NCI-H1436 (cell line): Measurements from ENCODE around the gene SEC16A.

Experiments used
- DNase-seq: peaks from one replicate; lab custom pipeline; 2025; lab: John Stamatoyannopoulos, UW

Gene SEC16A

DNA sequence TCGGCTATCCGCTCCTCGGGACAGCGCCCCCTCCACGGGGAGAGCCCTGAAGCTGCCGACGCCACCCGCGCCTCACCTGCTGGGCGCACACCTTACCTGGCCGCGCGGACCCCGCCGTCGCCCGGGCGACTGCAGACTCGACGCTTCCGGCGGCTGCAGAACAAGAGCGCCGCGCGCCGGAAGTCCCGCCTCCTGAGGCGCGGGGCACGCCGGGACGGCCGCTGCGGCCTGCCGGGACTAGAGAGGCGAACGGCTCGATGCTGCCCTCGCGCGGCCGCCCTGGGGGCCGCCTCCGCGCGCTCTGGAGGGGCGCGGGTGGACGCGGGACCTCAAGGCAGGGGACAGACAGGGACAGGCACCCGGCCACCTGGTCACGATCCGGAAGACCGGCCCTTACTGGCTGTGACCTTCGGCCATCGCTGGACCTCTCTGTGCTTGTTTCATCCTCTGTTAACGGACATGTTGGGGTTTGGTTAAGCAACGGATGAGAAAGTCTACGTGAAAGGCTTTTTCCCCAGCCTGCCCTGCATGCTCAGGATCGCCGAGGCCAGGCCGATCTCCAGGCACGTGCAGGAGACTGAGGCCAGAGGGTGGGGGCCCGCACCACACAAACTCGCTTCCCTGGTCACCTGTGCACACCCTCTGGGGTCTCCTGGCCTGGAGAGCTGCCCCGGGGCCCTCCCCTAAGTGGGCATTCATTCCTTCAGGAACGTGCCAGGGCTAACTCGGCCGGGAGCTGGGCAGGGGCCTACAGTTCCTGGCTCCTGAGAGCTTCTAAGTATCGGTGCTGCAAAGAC lies 82.6 kb downstream of the SEC16A start, which contains the start of gene SNAPC4:
Gene SNAPC4 (minus strand): TSS at position 133 of the 797 bp plus-strand sequence. CDS start 1,742 bp downstream, outside the sequence.
- DNase-seq: peak; percentile 84

DNA sequence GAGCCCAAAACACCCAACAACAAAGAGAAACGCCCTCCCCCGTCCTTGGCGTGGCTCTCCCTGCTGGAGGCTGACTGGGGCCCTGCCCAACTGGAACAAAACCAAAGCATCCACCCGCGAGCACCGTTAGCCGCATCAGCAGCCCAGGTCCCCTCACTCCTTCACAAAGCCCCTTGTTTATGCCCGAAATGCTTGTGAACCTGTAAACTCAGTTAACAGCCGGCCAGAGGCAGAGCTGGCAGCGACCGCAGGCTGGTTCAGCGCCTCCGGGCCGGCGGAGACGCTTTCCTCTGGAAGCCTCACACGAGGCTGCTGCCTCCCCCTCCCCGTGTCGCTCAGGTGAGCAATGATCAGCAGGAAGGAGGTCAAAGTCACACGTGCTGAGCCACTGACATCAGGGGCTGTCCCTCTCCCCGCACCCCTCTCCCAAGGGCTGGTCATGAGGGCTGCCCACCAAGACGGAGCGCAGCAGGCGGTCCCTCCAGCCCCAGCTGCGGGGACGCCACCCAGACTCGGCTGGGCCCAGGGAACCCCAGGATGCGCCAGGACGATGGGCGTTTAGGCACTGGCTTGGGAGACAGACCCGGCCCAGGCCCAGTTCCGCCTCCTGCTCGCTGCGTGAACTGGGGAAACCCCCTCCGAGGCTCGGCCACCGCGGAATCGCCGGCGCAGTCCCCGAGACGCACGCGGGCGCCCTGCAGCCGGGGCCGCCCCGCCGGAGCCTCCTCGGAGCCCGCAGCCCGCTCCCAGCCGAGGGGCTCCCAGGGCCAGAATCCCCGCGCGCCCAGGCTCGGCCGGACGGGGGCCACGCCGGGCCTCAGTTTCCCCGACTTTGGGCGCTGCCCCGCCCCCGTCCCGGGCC lies 83.4 kb downstream of the SEC16A start:
- no peak for DNase-seq

- no peak for DNase-seq
Measured at GRCh38 chr9:136398286-136398685, 84.6 kb downstream of the SEC16A start.

GRCh38 chr9:136397643-136398042 lies 85.2 kb downstream of the SEC16A start:
- no peak for DNase-seq

- no peak for DNase-seq
Measured at GRCh38 chr9:136396219-136396515, 86.7 kb downstream of the SEC16A start.

GRCh38 chr9:136395345-136396218 lies 87.3 kb downstream of the SEC16A start:
- no peak for DNase-seq

- DNase-seq: no peak
Measured at GRCh38 chr9:136395020-136395340, 87.9 kb downstream of the SEC16A start.

- no peak for DNase-seq
Measured at GRCh38 chr9:136394312-136395019, 88.4 kb downstream of the SEC16A start.

GRCh38 chr9:136393531-136393930 lies 89.3 kb downstream of the SEC16A start:
- no peak for DNase-seq

GRCh38 chr9:136392538-136393449 lies 90.0 kb downstream of the SEC16A start:
- DNase-seq: no peak

DNA sequence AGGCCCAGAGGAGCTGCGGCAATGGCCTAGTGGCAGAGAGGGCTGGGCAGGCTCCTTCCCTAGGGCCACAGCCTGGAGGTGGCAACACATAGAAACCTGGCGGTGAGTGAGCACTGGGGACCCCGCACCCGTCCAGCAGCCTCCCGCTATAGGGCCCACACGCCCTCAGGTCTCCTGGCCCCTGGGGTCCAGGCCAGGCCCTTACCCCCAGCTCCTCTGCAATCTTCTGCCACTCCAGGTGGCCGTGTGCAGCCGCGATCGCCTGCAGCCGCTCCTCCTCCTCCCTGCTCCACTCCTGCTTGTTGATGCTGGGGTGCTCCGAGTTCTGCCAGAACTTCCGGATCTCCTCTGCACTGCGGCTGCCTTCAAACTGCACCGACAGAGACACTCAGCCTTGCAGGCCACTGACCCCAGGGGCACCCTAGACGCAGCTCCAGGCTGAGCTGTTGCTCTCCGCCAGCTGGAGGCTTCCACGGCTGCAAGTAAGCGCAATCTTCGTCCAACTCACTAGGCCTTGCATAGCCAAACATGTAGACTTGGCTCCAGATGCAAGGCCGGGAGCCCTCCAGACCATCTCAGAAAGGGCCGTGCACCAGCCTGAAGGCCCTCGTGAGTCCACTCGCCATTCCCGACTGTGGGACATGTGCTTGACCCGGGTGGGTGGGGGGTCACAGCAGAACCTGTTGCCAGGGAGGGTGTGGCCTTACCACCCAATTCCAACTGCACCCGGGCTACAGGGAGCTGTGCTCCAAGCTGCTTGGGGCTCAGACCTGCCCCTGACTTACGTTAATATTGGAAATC lies 90.9 kb downstream of the SEC16A start:
- no peak for DNase-seq
